Neural crest cell (in vitro differentiated cells): Measurements from ENCODE around the gene IRX5. TPM values are rescaled to one million over a fixed set of nuclear protein-coding genes. Genes with fewer than 3 reads are reported as not detected.

Source experiments
- DNase-seq: peaks from one replicate; pipeline ENCODE4 v3.0.0; 2021; ENCODE audit warnings: low read depth, mixed read lengths, low spot score
- H3K27ac Mint-ChIP-seq: one replicate; pipeline ENCODE4 v1.8.0; 2021; ENCODE audit warnings: mild to moderate bottlenecking, mixed read lengths; ENCODE audit not compliant: unreplicated experiment
- H3K27me3 Mint-ChIP-seq: 2 replicates; pipeline ENCODE4 v1.8.0; 2021; ENCODE audit warnings: low read depth, mild to moderate bottlenecking, mixed read lengths
- H3K36me3 Mint-ChIP-seq: 2 replicates; pipeline ENCODE4 v1.8.0; 2021; ENCODE audit warnings: low read depth, mild to moderate bottlenecking, mixed read lengths
- H3K4me1 Mint-ChIP-seq: 2 replicates; pipeline ENCODE4 v1.8.0; 2021; ENCODE audit warnings: mixed read lengths
- H3K4me3 Mint-ChIP-seq: one replicate; pipeline ENCODE4 v1.8.0; 2021; ENCODE audit warnings: mild to moderate bottlenecking, mixed read lengths
- H3K9me3 Mint-ChIP-seq: 2 replicates; pipeline ENCODE4 v1.8.0; 2021; ENCODE audit warnings: mixed read lengths
- CTCF ChIP-seq: fragments of 200-600 bp; sonication (generic); conservative IDR thresholded peaks from 2 replicates; pipeline ENCODE4 v1.5.0; 2021; ENCODE audit warnings: antibody characterized with exemption, mild to moderate bottlenecking
- total RNA-seq: library from RNA; stranded (reverse); gene quantifications from 2 replicates; pipeline ENCODE4 v1.2.1, GENCODE V29; 2021

Gene IRX5
- total RNA-seq, 1 donor from 2014 or later, result 14.9 TPM

- Mint-ChIP-seq H3K4me3 (peak overlapping the region; percentile 88), H3K4me1 (peaks cover 70% of the 10 kb centered on the region)
Measured at GRCh38 chr16:54935266-54935968, 4.8 kb downstream of the IRX5 start.

GRCh38 chr16:54936201-54936978 lies 5.7 kb downstream of the IRX5 start:
- Mint-ChIP-seq H3K27me3 (peaks cover 97% of the 10 kb centered on the region), H3K4me3 (peak overlapping the region; percentile 88), H3K4me1 (peaks cover 70% of the 10 kb centered on the region), H3K36me3 (peaks cover 28% of the 10 kb centered on the region), H3K9me3 (no peaks in the 10 kb centered on the region), H3K27ac (no peak overlapping the region)
- no peak for TF ChIP-seq CTCF
- peak; percentile 42 for DNase-seq

More at GRCh38 chr16:54935266-54935968, 4.8 kb downstream of the IRX5 start:
- peaks cover 92% of the 10 kb centered on the region for H3K27me3 Mint-ChIP-seq
- H3K27ac Mint-ChIP-seq, result no peak overlapping the region
- peaks cover 23% of the 10 kb centered on the region for H3K36me3 Mint-ChIP-seq
- TF ChIP-seq CTCF, result no peak
- DNase-seq, result no peak
- no peaks in the 10 kb centered on the region for H3K9me3 Mint-ChIP-seq

GRCh38 chr16:54936979-54937670 lies 6.5 kb downstream of the IRX5 start:
- peaks cover 64% of the 10 kb centered on the region for H3K4me1 Mint-ChIP-seq

GRCh38 chr16:54937671-54938211 lies 7.1 kb downstream of the IRX5 start:
- H3K4me3 Mint-ChIP-seq, result peak overlapping the region; percentile 88
- no peak for DNase-seq
- no peaks in the 10 kb centered on the region for H3K9me3 Mint-ChIP-seq
- peaks cover 60% of the 10 kb centered on the region for H3K4me1 Mint-ChIP-seq
- peaks cover 27% of the 10 kb centered on the region for H3K36me3 Mint-ChIP-seq
- H3K27me3 Mint-ChIP-seq, result peaks cover 97% of the 10 kb centered on the region
- peak; percentile 36 for TF ChIP-seq CTCF
- H3K27ac Mint-ChIP-seq, result no peak overlapping the region

More at GRCh38 chr16:54936979-54937670, 6.5 kb downstream of the IRX5 start:
- H3K27ac Mint-ChIP-seq, result no peak overlapping the region
- no peaks in the 10 kb centered on the region for H3K9me3 Mint-ChIP-seq
- H3K27me3 Mint-ChIP-seq, result peaks cover 97% of the 10 kb centered on the region
- H3K4me3 Mint-ChIP-seq, result peak overlapping the region; percentile 88
- peak; percentile 69 for DNase-seq
- TF ChIP-seq CTCF, result peak; percentile 88
- H3K36me3 Mint-ChIP-seq, result peaks cover 30% of the 10 kb centered on the region
